ENCODE data around the gene ANGPTL2.

The ANGPTL2 gene

DNA sequence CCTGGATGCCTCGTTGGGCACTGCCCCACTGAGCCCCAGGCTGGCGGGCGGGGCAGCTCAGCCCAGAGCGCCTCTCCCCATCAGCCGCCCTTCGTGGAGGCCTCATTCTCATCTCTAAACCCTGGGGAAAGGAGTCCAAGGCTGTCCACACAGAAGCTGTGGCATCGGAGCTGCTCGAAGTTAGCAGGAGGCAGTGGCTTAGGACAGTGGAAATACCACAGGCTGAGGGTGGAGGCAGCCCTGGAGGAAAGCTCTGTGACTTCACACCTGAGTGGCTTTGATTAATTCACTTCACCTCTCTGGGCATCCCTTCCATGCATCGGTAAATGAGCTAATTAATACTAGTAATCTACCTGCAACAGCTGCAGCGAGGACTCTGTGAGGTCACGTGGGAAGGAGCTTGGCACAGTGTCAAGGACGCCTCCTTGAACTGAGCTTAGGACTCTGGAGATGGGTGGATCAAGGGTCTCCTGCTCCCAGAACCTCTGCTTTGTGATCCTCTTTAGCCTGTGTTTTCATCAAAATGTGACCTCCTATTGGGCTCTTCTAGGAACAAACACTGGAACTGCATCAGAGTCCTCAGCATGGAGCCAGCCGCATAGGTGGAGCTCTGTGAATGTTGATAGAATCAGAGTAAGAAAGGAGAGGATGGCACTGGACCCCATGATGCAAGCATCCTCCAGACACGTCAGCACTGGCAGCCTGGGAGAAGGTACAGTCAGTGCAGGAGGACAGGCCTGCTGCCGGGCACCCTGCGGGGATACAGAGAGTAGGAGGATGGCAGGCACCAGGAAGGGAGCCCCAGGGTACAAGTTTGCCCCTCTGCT lies 842 bp upstream of the ANGPTL2 start:
- TF ChIP-seq TAF1 (IDR thresholded peaks at IDR 0.05; ENCODE audit: borderline replicate concordance, insufficient read depth, low read length) (no peak), POLR2AphosphoS5 (IDR thresholded peaks at IDR 0.05; ENCODE audit: low read depth, low read length) (no peak)

DNA sequence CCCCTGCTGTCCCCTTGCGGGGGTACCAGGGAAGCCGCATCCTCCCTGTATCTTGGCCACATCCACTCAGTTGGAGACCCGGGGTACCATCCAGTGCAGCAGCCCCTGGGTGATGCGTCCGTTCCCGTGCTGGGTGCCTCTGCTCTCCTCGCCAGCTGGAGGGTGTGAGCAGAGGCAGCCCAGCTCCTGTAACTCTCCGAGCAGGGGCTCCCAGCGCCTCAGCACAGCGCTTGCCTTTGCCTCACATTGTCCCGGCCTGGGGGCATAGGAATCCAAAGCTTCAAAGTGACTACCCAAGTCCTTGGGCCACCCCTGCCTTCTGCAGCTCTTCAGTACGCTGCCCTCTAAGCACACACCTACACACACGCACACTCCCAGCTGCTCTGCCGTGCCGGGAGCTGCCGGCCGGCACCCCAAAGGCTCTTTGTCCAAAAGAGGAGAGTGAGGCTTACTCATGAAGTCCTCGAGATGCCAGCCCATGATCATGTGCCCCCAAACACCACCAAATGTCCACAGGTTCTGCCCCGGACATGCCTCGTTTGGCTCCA lies 733 bp downstream of the ANGPTL2 start:
- TF ChIP-seq TAF1 (IDR thresholded peaks at IDR 0.05; ENCODE audit: borderline replicate concordance, insufficient read depth, low read length): no peak
- no peak for TF ChIP-seq POLR2AphosphoS5 (IDR thresholded peaks at IDR 0.05; ENCODE audit: low read depth, low read length)
- TF ChIP-seq, protein P1, sequence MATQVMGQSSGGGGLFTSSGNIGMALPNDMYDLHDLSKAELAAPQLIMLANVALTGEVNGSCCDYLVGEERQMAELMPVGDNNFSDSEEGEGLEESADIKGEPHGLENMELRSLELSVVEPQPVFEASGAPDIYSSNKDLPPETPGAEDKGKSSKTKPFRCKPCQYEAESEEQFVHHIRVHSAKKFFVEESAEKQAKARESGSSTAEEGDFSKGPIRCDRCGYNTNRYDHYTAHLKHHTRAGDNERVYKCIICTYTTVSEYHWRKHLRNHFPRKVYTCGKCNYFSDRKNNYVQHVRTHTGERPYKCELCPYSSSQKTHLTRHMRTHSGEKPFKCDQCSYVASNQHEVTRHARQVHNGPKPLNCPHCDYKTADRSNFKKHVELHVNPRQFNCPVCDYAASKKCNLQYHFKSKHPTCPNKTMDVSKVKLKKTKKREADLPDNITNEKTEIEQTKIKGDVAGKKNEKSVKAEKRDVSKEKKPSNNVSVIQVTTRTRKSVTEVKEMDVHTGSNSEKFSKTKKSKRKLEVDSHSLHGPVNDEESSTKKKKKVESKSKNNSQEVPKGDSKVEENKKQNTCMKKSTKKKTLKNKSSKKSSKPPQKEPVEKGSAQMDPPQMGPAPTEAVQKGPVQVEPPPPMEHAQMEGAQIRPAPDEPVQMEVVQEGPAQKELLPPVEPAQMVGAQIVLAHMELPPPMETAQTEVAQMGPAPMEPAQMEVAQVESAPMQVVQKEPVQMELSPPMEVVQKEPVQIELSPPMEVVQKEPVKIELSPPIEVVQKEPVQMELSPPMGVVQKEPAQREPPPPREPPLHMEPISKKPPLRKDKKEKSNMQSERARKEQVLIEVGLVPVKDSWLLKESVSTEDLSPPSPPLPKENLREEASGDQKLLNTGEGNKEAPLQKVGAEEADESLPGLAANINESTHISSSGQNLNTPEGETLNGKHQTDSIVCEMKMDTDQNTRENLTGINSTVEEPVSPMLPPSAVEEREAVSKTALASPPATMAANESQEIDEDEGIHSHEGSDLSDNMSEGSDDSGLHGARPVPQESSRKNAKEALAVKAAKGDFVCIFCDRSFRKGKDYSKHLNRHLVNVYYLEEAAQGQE (IDR thresholded peaks at IDR 0.05; ENCODE audit: insufficient read depth in 1 of 2, low read depth in 2 of 2, low read length in 2 of 2): no peak
- no peak for TF ChIP-seq SIN3A (IDR thresholded peaks at IDR 0.05; ENCODE audit: borderline replicate concordance, insufficient read depth, low read length)
- no peak for TF ChIP-seq FOXP2 (optimal IDR thresholded peaks at IDR 0.05; ENCODE audit: borderline replicate concordance, extremely low read depth, extremely low read length, insufficient read depth)

DNA sequence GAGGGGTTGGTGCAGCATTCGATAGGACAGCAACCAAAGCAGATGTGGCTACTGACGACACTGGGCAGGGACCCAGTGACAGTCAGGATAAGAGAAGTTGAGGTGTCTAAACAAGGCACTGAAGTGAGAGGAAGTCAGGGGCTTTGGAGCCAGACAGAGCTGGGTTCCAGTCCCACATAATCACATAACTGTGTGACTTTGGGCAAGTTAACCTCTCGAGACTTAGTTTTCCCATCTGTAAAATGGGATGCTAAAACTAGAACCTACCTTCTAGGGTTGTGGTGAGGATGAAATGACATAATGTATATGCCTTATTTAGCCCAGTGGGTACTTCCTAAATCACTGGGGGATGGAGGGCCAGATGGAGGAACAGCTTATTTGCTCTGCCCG lies 3.1 kb downstream of the ANGPTL2 start:
- no peak for TF ChIP-seq POLR2AphosphoS5 (IDR thresholded peaks at IDR 0.05; ENCODE audit: low read depth, low read length)
- TF ChIP-seq SIN3A (IDR thresholded peaks at IDR 0.05; ENCODE audit: borderline replicate concordance, insufficient read depth, low read length): no peak
- no peak for TF ChIP-seq FOXP2 (optimal IDR thresholded peaks at IDR 0.05; ENCODE audit: borderline replicate concordance, extremely low read depth, extremely low read length, insufficient read depth)
- TF ChIP-seq, protein P1 (IDR thresholded peaks at IDR 0.05; ENCODE audit: insufficient read depth in 1 of 2, low read depth in 2 of 2, low read length in 2 of 2): no peak
- no peak for TF ChIP-seq TAF1 (IDR thresholded peaks at IDR 0.05; ENCODE audit: borderline replicate concordance, insufficient read depth, low read length)

DNA sequence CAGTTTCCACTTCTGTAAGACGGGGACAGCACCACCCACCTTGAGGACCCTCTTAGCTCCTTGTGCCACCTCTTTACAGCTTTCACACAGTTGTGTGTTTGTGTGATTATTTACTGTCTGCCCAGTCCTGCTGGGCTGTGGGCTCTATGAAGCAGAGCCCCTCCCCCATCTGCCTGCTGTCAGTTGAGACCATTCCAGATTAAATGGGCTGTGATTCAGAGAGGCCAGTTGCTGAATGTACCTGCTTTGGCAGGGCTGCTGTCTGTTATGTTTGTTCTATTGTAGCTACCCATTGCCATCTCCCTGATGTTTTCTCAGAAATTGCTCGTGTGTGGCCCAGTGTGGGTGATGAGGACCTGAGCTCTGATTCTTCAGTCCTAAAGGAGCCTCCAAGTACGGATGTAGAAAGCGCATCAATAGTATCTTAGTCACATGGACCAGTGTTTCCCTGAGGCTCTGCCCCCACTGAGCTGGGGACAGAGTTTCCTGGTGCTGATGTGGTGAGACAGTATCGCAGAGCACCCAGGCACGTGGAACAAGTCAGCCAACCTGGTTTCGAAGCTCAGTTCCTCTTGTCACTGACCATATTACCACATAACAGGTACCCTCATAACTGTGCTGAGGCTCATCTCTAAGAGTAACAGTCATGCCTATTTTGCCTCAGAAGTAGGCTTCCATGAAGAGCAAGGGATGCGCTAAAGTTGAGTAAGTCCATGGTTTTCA lies 3.7 kb downstream of the ANGPTL2 start:
- TF ChIP-seq, protein P1 (IDR thresholded peaks at IDR 0.05; ENCODE audit: insufficient read depth in 1 of 2, low read depth in 2 of 2, low read length in 2 of 2): no peak
- no peak for TF ChIP-seq SIN3A (IDR thresholded peaks at IDR 0.05; ENCODE audit: borderline replicate concordance, insufficient read depth, low read length)
- no peak for TF ChIP-seq FOXP2 (optimal IDR thresholded peaks at IDR 0.05; ENCODE audit: borderline replicate concordance, extremely low read depth, extremely low read length, insufficient read depth)
- no peak for TF ChIP-seq POLR2AphosphoS5 (IDR thresholded peaks at IDR 0.05; ENCODE audit: low read depth, low read length)
- TF ChIP-seq TAF1 (IDR thresholded peaks at IDR 0.05; ENCODE audit: borderline replicate concordance, insufficient read depth, low read length): no peak

DNA sequence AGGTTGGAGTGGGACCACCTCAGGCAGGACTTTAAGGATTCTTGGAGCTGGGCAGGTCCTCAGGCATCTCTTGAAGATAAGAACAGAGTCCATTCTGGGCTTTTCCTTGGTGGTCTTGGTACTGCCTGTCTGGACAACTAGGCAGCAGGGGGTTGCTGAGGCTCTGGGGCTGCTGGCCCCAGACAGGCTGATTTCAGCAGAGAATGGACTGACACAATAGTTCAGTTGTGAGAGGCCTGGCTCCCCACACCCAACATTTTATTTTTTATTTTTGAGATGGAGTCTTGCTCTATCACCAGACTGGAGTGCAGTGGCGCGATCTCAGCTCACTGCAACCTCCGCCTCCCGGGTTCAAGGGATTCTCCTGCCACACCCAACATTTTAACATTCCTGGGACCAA lies 4.6 kb downstream of the ANGPTL2 start:
- TF ChIP-seq FOXP2 (optimal IDR thresholded peaks at IDR 0.05; ENCODE audit: borderline replicate concordance, extremely low read depth, extremely low read length, insufficient read depth): no peak
- TF ChIP-seq TAF1 (IDR thresholded peaks at IDR 0.05; ENCODE audit: borderline replicate concordance, insufficient read depth, low read length): no peak
- no peak for TF ChIP-seq POLR2AphosphoS5 (IDR thresholded peaks at IDR 0.05; ENCODE audit: low read depth, low read length)
- TF ChIP-seq SIN3A (IDR thresholded peaks at IDR 0.05; ENCODE audit: borderline replicate concordance, insufficient read depth, low read length): no peak
- TF ChIP-seq, protein P1 (IDR thresholded peaks at IDR 0.05; ENCODE audit: insufficient read depth in 1 of 2, low read depth in 2 of 2, low read length in 2 of 2): no peak

All from PFSK-1 (cell line).